Muscle layer of colon (tissue), 2 donors: Measurements from ENCODE around the gene TCF12.
"Not testable (repeated sequence)": the region's sequence is repeated elsewhere in the genome, so short reads cannot be mapped to it uniquely, and the experiment has no call there.

Experiments used
- H3K27ac ChIP-seq: one replicate; pipeline ENCODE4 v1.7.0; 2013; ENCODE audit warnings: low read depth, mild to moderate bottlenecking, low read length, moderate library complexity
- H3K27me3 ChIP-seq, 2 donors: one replicate each; pipeline ENCODE4 v1.7.0; 2013; ENCODE audit warnings: low read length in 2 of 2, mild to moderate bottlenecking in 2 of 2; ENCODE audit not compliant: insufficient read depth in 2 of 2, control insufficient read depth in 1 of 2
- H3K36me3 ChIP-seq: one replicate; pipeline ENCODE4 v1.7.0; 2013; ENCODE audit warnings: mild to moderate bottlenecking, low read length; ENCODE audit not compliant: insufficient read depth
- H3K4me1 ChIP-seq: one replicate; pipeline ENCODE4 v1.7.0; 2013; ENCODE audit warnings: mild to moderate bottlenecking, low read length; ENCODE audit not compliant: insufficient read depth
- H3K4me3 ChIP-seq, 2 donors: one replicate each; pipeline ENCODE4 v1.7.0; 2013; ENCODE audit warnings: low read length in 2 of 2, low read depth in 1 of 2, mild to moderate bottlenecking in 1 of 2, moderate library complexity in 1 of 2
- H3K9ac ChIP-seq: one replicate; pipeline ENCODE4 v1.7.0; 2013; ENCODE audit warnings: low read length
- H3K9me3 ChIP-seq: one replicate; pipeline ENCODE4 v1.7.0; 2013; ENCODE audit warnings: mild to moderate bottlenecking, low read length
- donor health status: abdominal sarcoma.
- donor health status: Adenocarcinoma of cecum.

Gene TCF12

DNA sequence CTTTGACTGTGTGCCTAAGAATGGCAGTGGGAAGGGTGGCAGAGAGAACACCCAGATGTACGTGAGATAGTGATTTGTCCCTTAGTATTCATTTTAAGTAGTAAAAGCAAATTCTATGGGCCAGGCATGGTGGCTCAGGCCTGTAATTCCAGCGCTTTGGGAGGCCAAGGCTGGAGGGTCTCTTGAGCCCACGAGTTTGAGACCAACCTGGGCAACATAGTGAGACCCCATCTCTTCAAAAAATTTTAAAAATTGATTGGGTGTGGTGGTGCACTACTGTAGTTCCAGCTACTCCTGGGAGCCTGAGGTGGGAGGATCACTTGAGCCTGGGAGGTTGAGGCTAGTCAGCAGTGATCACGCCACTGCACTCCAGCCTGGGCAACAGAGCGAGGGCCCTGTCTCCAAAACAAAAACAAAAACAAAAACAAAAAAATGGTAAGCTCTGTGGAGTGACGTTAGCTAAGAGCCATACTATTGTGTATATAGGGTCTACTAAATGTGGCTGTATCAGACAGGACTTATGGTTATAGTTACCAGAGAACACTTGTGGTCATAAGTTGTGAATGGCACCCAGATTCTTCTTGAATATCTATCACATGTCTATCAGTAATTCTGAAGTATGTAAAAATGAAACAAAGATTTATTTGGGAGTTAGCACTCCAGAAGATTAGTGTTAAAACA, 171.5 kb downstream of the TCF12 start:
- Histone ChIP-seq H3K27ac (no peak overlapping the region), H3K9ac (no peak overlapping the region), H3K27me3 (no peaks in the 10 kb centered on the region), H3K36me3 (peaks cover 4% of the 10 kb centered on the region), H3K4me1 (peaks cover 6% of the 10 kb centered on the region), H3K9me3 (no peaks in the 10 kb centered on the region), H3K4me3 (no peak overlapping the region)

DNA sequence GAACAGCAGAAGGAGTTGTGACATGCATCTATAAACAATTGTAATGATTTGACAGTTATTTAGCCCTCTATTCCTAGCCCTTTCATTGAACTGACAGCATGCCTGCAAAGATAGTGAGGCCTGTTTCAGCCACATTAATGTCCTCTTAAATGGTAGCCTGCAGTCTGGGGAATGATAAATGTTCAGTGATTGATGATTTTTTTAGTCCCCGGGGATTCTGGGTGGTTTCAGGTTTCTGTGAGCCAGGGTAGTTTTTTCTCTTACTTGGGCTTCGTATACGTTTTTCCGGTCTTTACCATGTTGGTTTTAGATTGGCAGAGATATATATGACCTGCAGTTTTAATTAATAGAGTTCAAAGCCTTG, 172.0 kb downstream of the TCF12 start:
- Histone ChIP-seq H3K4me1 (peaks cover 6% of the 10 kb centered on the region), H3K9me3 (no peaks in the 10 kb centered on the region), H3K9ac (no peak overlapping the region), H3K4me3 (no peak overlapping the region), H3K36me3 (peaks cover 4% of the 10 kb centered on the region), H3K27ac (no peak overlapping the region), H3K27me3 (no peaks in the 10 kb centered on the region)

DNA sequence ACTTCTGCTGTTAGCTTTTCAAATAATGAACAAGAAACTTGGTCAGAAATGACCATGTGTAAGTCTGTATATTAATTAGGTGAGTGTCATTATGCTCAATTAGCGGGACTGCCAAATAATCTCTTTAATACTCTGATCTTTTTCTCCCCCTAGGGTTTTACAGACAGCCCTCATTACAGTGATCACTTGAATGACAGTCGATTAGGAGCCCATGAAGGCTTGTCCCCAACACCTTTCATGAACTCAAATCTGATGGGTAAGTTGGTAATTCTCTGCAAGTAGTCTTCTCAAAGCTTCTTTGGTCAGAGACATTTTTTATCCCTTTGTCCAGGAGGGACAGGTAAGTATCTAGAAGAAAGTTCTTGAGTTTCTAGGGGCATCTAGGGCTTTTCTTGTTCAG, 173.2 kb downstream of the TCF12 start:
- Histone ChIP-seq H3K27me3 (no peaks in the 10 kb centered on the region), H3K9ac (no peak overlapping the region), H3K4me3 (no peak overlapping the region), H3K4me1 (peaks cover 6% of the 10 kb centered on the region), H3K36me3 (peaks cover 4% of the 10 kb centered on the region), H3K27ac (no peak overlapping the region), H3K9me3 (no peaks in the 10 kb centered on the region)

DNA sequence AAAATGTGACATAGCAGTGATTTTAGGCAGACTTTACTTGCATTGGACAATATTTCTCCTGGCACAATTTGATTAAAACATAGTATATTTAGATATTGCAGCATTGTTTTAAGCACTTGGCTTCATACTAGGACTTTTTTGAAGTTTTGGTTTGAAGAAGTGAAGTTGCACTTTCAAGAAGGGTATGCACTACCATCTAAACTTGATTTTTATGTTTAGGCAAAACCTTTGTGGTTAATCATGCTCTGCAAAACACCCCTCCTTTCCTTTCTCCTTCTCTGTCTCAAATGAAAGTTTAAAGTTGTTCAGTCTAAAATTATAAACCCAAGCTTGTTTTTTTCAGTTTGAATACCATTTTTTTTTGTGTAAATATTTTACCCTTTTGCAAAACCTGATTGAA, 173.8 kb downstream of the TCF12 start:
- no peaks in the 10 kb centered on the region for H3K9me3 ChIP-seq
- no peak overlapping the region for H3K9ac ChIP-seq
- H3K27ac ChIP-seq = no peak overlapping the region
- H3K4me3 ChIP-seq = no peak overlapping the region
- peaks cover 4% of the 10 kb centered on the region for H3K36me3 ChIP-seq
- no peaks in the 10 kb centered on the region for H3K27me3 ChIP-seq
- peaks cover 6% of the 10 kb centered on the region for H3K4me1 ChIP-seq

DNA sequence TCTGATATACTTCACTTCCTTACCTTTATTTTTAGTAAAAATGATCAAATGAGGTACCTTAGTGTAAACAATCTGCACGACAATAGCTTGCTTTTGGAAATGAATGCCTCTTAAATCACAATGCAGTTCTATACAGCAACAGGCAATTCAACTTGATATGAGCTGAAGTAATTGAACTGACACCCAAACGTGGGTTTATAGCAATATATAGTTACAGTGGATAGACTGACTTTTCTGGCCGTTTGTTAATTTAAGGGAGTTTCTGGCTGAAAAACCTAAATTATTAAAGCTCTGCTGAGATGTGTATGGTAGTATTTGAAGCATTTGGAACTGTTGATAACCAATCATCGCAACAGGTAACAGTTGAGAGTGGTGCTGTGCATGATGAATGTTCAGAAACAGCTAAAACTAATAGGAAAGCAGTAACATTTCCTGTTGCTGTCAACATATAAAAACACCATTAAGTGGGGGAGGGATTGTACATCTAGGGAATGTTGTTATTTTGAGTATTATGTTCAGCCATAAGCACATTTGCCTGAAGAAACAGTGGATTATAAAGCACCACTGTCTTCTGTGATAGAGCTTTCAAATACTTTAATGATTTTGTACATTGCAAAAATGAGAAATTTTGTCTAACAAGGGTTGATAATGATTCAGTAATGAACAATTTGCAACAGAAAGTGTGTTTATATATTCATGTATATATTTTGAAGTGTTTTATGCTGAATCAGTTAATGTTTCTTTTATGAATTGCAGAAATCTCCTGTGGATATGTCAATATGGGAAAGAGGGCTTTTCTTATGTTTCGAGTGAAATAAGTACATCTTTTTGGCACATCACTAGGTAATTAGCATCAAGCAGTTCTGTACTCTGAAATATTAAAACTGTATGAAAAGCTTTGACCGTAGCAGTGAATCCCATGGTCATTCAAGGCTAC, 176.1 kb downstream of the TCF12 start:
- Histone ChIP-seq H3K36me3 (peaks cover 4% of the 10 kb centered on the region), H3K27ac (no peak overlapping the region), H3K4me1 (peaks cover 6% of the 10 kb centered on the region), H3K9ac (no peak overlapping the region), H3K4me3 (no peak overlapping the region), H3K27me3 (no peaks in the 10 kb centered on the region), H3K9me3 (no peaks in the 10 kb centered on the region)

DNA sequence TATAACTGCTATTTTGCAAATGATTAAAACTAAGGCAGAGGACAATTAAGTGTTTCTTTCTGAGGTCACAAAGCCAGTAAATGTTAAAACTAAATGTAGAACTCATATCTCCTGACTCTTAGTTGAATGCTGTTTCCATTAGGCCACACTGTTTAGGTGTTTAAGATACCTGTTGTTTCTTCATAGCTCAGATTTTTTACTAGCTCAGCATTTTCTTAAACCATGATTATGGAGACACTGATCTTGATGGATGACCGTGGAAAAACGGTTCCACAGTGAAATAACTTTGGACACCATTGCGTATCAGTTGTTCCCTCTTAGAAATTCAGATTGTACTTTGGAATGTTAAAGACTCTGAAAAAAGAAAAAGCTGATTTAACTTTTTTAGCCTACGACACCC, 177.5 kb downstream of the TCF12 start:
- H3K9me3 ChIP-seq = no peaks in the 10 kb centered on the region
- H3K36me3 ChIP-seq = peaks cover 4% of the 10 kb centered on the region
- no peaks in the 10 kb centered on the region for H3K4me1 ChIP-seq
- H3K9ac ChIP-seq = no peak overlapping the region
- H3K27ac ChIP-seq = no peak overlapping the region
- H3K27me3 ChIP-seq = no peaks in the 10 kb centered on the region
- no peak overlapping the region for H3K4me3 ChIP-seq

DNA sequence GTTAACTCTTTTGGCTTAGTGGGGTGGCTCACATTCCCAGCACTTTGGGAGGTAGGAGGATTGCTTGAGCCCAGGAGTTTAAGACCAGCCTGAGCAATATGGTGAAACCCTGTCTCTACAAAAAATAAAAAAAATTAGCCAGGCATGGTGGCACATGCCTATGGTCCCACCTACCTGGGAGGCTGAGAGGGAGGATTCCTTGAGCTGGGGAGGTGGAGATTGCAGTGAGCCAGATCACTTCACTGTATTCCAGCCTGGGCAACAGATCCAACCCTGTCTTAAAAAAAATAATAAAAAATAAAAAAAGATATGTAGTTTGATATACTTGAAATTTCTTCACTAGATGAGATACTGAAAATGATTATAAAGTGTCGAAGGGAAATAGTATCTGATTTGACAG, 178.8 kb downstream of the TCF12 start:
- H3K36me3 ChIP-seq = peaks cover 4% of the 10 kb centered on the region
- no peak overlapping the region for H3K9ac ChIP-seq
- H3K27me3 ChIP-seq = no peaks in the 10 kb centered on the region
- no peaks in the 10 kb centered on the region for H3K9me3 ChIP-seq
- H3K27ac ChIP-seq = no peak overlapping the region
- no peak overlapping the region for H3K4me3 ChIP-seq
- no peaks in the 10 kb centered on the region for H3K4me1 ChIP-seq

DNA sequence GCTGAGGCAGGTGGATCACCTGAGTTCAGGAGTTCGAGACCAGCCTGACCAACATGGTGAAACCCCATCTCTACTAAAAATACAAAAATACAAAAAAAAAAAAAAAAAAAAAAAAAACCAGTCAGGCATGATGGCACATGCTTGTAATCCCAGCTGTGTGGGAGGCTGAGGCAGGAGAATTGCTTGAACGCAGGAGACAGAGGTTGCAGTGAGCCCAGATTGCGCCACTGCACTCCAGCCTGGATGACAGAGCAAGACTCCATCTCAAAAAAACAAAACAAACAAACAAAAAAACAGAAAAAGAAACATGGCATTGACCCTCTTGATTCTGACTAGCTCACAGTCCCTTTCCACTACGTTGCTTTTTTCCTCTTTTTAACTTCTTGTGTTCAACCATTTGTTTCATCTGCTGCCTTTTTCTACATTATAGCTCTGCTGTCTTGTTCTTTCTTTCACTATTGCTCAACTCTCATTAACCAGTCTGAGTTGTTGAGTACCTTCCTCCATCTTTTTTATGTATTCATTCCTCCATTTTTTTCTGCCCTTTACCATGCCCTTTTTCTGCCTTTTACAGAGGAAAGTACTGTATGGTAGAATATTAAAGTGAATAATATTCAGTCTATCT, 179.6 kb downstream of the TCF12 start:
- H3K36me3 ChIP-seq, H3K4me1 ChIP-seq, H3K27ac ChIP-seq, H3K9ac ChIP-seq, H3K4me3 ChIP-seq, H3K27me3 ChIP-seq, H3K9me3 ChIP-seq: not testable (repeated sequence)

DNA sequence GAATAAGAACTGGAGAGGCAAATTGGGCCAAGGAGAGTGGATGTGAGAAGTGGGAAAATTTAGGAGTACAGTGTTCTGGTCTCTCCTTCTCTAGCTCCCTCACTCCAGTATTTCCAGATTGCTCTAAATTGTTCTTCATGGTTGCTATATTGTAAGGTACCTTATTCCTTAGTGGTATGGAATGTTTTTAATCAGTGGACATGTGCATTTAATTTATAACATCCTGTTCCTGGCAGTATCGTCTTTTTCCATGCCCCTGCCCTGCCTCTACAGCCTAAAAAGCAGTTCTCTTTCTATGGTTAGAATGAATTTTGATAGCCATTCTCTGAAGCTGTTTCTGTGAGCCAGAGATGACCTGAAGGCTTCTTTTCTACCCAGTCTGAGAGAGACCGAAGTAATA, 180.5 kb downstream of the TCF12 start:
- Histone ChIP-seq H3K9me3 (no peaks in the 10 kb centered on the region), H3K9ac (no peak overlapping the region)

DNA sequence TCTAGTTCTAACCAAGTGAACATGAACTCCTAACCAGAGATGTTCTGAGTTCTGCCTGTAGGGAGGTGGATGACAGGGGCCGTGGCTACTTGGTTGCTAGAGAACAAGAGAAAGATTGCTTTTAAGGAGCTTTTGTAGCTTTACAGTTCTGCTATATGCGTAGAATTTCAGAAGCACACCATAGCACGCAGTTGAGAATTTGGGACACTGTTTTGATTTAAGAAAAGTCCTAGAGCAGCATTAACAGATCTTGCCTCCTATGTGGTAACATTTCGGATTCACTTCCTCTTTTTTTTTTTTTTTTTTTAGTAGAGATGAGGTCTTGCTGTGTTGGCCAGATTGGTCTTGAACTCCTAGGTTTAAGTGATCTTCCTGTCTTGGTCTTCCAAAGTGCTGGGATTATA, 181.7 kb downstream of the TCF12 start:
- H3K4me3 ChIP-seq = no peak overlapping the region
- no peaks in the 10 kb centered on the region for H3K4me1 ChIP-seq
- H3K36me3 ChIP-seq = no peaks in the 10 kb centered on the region
- no peak overlapping the region for H3K27ac ChIP-seq
- no peaks in the 10 kb centered on the region for H3K27me3 ChIP-seq
- no peak overlapping the region for H3K9ac ChIP-seq
- no peaks in the 10 kb centered on the region for H3K9me3 ChIP-seq

More for the DNA sequence above, 180.5 kb downstream of the TCF12 start:
- H3K36me3 ChIP-seq = peaks cover 2% of the 10 kb centered on the region
- H3K4me1 ChIP-seq = no peaks in the 10 kb centered on the region
- H3K4me3 ChIP-seq = no peak overlapping the region
- no peaks in the 10 kb centered on the region for H3K27me3 ChIP-seq
- H3K27ac ChIP-seq = no peak overlapping the region

DNA sequence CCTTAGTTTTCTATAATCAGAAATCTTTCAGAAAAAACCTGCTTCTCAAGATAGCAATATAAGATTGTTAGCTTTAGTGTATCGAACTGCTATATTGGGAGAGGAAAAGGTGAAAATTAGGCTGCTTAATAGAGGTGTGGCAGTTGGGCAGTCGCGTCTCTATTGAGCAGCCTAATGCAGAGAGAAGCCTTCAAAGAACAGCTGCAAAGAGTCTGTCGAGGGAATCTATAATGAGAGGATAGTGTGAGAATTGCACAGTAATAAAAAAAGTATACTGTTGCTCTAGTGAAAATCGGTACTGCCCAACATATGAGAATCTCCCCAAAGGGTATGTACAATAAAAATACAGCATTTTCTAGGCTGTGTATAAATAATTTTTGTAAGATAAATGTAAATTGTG, 184.4 kb downstream of the TCF12 start:
- Histone ChIP-seq H3K36me3 (no peaks in the 10 kb centered on the region), H3K9ac (no peak overlapping the region), H3K27ac (no peak overlapping the region), H3K9me3 (no peaks in the 10 kb centered on the region), H3K4me3 (no peak overlapping the region), H3K4me1 (no peaks in the 10 kb centered on the region), H3K27me3 (no peaks in the 10 kb centered on the region)
